GM12872 (cell line): ENCODE measurements around the gene FGR.

ENCODE experiments used
- CTCF ChIP-seq: IDR thresholded peaks from 3 replicates; pipeline ENCODE4 v1.5.1; 2011; ENCODE audit warnings: low read depth, mild to moderate bottlenecking, low read length, moderate library complexity; ENCODE audit not compliant: insufficient read depth

The FGR gene

GRCh38 chr1:27638047-27638734, 3.2 kb upstream of the FGR start:
- TF ChIP-seq CTCF = no peak

GRCh38 chr1:27635396-27636142, 584 bp upstream of the FGR start:
- no peak for TF ChIP-seq CTCF

- TF ChIP-seq CTCF = no peak
Observed at GRCh38 chr1:27634177-27634984, 604 bp downstream of the FGR start.

- TF ChIP-seq CTCF = no peak
Observed at GRCh38 chr1:27633640-27634176, 1.3 kb downstream of the FGR start.

GRCh38 chr1:27633298-27633610, 1.7 kb downstream of the FGR start:
- no peak for TF ChIP-seq CTCF

- no peak for TF ChIP-seq CTCF
Observed at GRCh38 chr1:27632387-27633297, 2.3 kb downstream of the FGR start.
